ENCODE results near the gene PLA2G2C.

Gene PLA2G2C

GRCh38 chr1:20191266-20191825, 5.0 kb upstream of the PLA2G2C start:
- Histone ChIP-seq H3K4me3 (ENCODE audit: low read length) (no peak overlapping the region), H3K27me3 (ENCODE audit: control insufficient read depth, insufficient read depth, low read length) (peaks cover 83% of the 10 kb centered on the region), H3K9me3 (replicated peaks; ENCODE audit: low read length) (no peaks in the 10 kb centered on the region), H3K9ac (ENCODE audit: low read depth, low read length) (no peak overlapping the region), H3K4me1 (ENCODE audit: control insufficient read depth, insufficient read depth, low read length) (no peaks in the 10 kb centered on the region), H3K36me3 (ENCODE audit: insufficient read depth, low read length) (no peaks in the 10 kb centered on the region), H3K4me2 (ENCODE audit: low read length) (no peak overlapping the region)

- H3K36me3 ChIP-seq (ENCODE audit: insufficient read depth, low read length): no peaks in the 10 kb centered on the region
- H3K4me3 ChIP-seq (ENCODE audit: low read length): no peak overlapping the region
- H3K4me1 ChIP-seq (ENCODE audit: control insufficient read depth, insufficient read depth, low read length): no peaks in the 10 kb centered on the region
- H3K9me3 ChIP-seq (replicated peaks; ENCODE audit: low read length): no peaks in the 10 kb centered on the region
- H3K9ac ChIP-seq (ENCODE audit: low read depth, low read length): no peak overlapping the region
- H3K4me2 ChIP-seq (ENCODE audit: low read length): no peak overlapping the region
- H3K27me3 ChIP-seq (ENCODE audit: control insufficient read depth, insufficient read depth, low read length): peaks cover 89% of the 10 kb centered on the region
Observed at GRCh38 chr1:20190256-20191160, 4.2 kb upstream of the PLA2G2C start.

GRCh38 chr1:20189664-20190063, 3.3 kb upstream of the PLA2G2C start:
- H3K4me1 ChIP-seq (ENCODE audit: control insufficient read depth, insufficient read depth, low read length): no peaks in the 10 kb centered on the region
- peaks cover 95% of the 10 kb centered on the region for H3K27me3 ChIP-seq (ENCODE audit: control insufficient read depth, insufficient read depth, low read length)
- H3K4me3 ChIP-seq (ENCODE audit: low read length): no peak overlapping the region
- no peaks in the 10 kb centered on the region for H3K9me3 ChIP-seq (replicated peaks; ENCODE audit: low read length)
- no peak overlapping the region for H3K9ac ChIP-seq (ENCODE audit: low read depth, low read length)
- no peaks in the 10 kb centered on the region for H3K36me3 ChIP-seq (ENCODE audit: insufficient read depth, low read length)
- H3K4me2 ChIP-seq (ENCODE audit: low read length): no peak overlapping the region

- no peaks in the 10 kb centered on the region for H3K36me3 ChIP-seq (ENCODE audit: insufficient read depth, low read length)
- no peaks in the 10 kb centered on the region for H3K4me1 ChIP-seq (ENCODE audit: control insufficient read depth, insufficient read depth, low read length)
- H3K4me3 ChIP-seq (ENCODE audit: low read length): no peak overlapping the region
- H3K27me3 ChIP-seq (ENCODE audit: control insufficient read depth, insufficient read depth, low read length): peaks cover 95% of the 10 kb centered on the region
- H3K4me2 ChIP-seq (ENCODE audit: low read length): no peak overlapping the region
- H3K9me3 ChIP-seq (replicated peaks; ENCODE audit: low read length): no peaks in the 10 kb centered on the region
- H3K9ac ChIP-seq (ENCODE audit: low read depth, low read length): no peak overlapping the region
Observed at GRCh38 chr1:20188455-20188817, 2.1 kb upstream of the PLA2G2C start.

DNA sequence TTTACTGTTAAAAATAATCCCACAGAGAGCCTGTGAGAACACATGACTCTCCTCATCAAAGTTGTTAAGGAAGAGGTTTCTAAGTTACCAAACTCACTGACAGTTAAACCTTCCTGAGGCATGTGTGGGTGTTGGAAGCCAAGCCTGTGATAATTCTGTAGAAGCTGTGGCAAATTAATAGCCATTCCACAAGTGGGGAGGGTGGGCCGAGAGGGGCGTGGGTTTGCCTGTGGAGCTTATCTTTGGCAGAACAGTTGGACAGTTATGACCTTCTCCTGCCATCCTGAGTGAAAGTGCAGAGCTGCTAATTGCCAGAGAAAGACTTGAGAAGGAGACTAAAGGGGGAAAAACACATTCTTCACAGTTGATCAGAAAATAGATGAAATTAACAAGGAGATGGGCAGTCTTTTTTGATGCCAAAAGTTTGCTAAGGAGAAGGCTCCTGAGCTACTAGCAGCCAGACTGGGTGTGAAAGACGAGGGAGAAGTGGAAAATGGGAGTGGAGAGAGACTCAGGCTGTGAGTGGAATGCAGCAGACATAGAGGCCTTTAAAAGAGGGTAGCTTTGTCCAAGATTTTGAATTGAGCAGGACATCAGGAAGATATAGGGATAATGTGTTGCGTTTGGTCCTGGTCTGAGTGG, 1.6 kb upstream of the PLA2G2C start:
- no peaks in the 10 kb centered on the region for H3K4me1 ChIP-seq (ENCODE audit: control insufficient read depth, insufficient read depth, low read length)
- H3K9me3 ChIP-seq (replicated peaks; ENCODE audit: low read length): no peaks in the 10 kb centered on the region
- H3K9ac ChIP-seq (ENCODE audit: low read depth, low read length): no peak overlapping the region
- H3K4me3 ChIP-seq (ENCODE audit: low read length): no peak overlapping the region
- no peaks in the 10 kb centered on the region for H3K36me3 ChIP-seq (ENCODE audit: insufficient read depth, low read length)
- peaks cover 93% of the 10 kb centered on the region for H3K27me3 ChIP-seq (ENCODE audit: control insufficient read depth, insufficient read depth, low read length)
- H3K4me2 ChIP-seq (ENCODE audit: low read length): no peak overlapping the region

DNA sequence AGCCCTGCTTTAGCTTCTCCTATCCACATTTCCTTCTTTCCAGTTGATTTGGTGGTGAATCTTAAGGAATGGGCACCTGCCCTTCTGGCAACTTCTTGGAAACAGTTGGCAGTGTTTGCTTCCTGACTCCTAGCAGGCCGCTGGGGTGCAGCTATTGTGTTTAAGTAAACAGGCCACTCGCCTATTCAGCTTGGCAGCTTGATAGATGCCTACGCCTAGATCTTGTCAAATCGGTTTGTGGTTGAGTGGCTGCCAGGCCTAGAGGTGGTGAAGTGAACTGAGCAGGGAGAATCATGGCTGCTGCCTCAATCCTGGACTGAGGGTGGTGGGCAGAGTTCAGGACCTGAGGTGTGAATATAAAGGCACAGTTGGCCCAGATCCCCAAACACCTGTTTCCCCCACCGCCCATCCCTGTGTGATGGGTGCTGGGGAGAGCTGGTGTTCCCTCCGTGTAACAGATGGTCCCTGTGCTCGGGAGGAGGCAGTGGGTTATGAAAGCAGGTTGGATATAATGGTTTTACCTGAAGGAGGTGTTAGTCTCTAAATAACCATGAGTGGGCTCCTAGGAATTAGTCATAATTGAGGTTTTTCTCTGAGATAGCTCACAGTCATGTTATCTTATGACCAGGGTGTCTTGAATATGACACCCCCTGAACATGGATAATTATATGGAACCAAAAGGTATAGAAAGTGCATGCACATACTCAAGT, 940 bp upstream of the PLA2G2C start:
- peaks cover 91% of the 10 kb centered on the region for H3K27me3 ChIP-seq (ENCODE audit: control insufficient read depth, insufficient read depth, low read length)
- H3K9me3 ChIP-seq (replicated peaks; ENCODE audit: low read length): no peaks in the 10 kb centered on the region
- no peak overlapping the region for H3K4me2 ChIP-seq (ENCODE audit: low read length)
- no peaks in the 10 kb centered on the region for H3K4me1 ChIP-seq (ENCODE audit: control insufficient read depth, insufficient read depth, low read length)
- no peak overlapping the region for H3K4me3 ChIP-seq (ENCODE audit: low read length)
- no peak overlapping the region for H3K9ac ChIP-seq (ENCODE audit: low read depth, low read length)
- no peaks in the 10 kb centered on the region for H3K36me3 ChIP-seq (ENCODE audit: insufficient read depth, low read length)

- no peak overlapping the region for H3K4me2 ChIP-seq (ENCODE audit: low read length)
- no peak overlapping the region for H3K4me3 ChIP-seq (ENCODE audit: low read length)
- H3K4me1 ChIP-seq (ENCODE audit: control insufficient read depth, insufficient read depth, low read length): no peaks in the 10 kb centered on the region
- no peaks in the 10 kb centered on the region for H3K9me3 ChIP-seq (replicated peaks; ENCODE audit: low read length)
- peaks cover 83% of the 10 kb centered on the region for H3K27me3 ChIP-seq (ENCODE audit: control insufficient read depth, insufficient read depth, low read length)
- H3K9ac ChIP-seq (ENCODE audit: low read depth, low read length): no peak overlapping the region
- H3K36me3 ChIP-seq (ENCODE audit: insufficient read depth, low read length): no peaks in the 10 kb centered on the region
Observed at GRCh38 chr1:20184997-20185833, 1.1 kb downstream of the PLA2G2C start.

DNA sequence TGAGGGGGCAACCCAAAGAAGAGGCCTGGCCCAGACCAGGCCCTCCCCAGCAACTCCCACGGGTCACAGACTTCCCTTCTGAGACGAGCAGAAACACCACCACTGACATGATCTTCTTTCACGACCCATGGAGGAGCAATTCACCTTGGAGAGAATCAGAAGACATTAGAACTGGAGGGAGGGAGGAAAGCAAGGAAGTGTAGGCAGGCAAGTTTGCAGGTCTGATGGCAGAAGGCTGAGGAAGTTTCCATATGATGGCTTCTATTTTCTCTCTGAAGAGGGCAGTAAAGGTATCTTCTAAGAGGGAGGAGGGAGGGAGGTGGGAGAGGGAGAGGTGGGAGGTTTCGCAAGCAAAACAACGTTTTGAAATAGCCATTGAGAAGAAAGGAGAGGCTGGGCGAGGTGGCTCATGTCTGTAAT, 1.8 kb downstream of the PLA2G2C start:
- Histone ChIP-seq H3K9ac (ENCODE audit: low read depth, low read length) (no peak overlapping the region), H3K4me1 (ENCODE audit: control insufficient read depth, insufficient read depth, low read length) (no peaks in the 10 kb centered on the region), H3K4me2 (ENCODE audit: low read length) (no peak overlapping the region), H3K4me3 (ENCODE audit: low read length) (no peak overlapping the region), H3K36me3 (ENCODE audit: insufficient read depth, low read length) (no peaks in the 10 kb centered on the region), H3K27me3 (ENCODE audit: control insufficient read depth, insufficient read depth, low read length) (peaks cover 83% of the 10 kb centered on the region), H3K9me3 (replicated peaks; ENCODE audit: low read length) (no peaks in the 10 kb centered on the region)

- H3K27me3 ChIP-seq (ENCODE audit: control insufficient read depth, insufficient read depth, low read length): peaks cover 78% of the 10 kb centered on the region
- no peak overlapping the region for H3K4me3 ChIP-seq (ENCODE audit: low read length)
- no peaks in the 10 kb centered on the region for H3K9me3 ChIP-seq (replicated peaks; ENCODE audit: low read length)
- no peaks in the 10 kb centered on the region for H3K36me3 ChIP-seq (ENCODE audit: insufficient read depth, low read length)
- no peaks in the 10 kb centered on the region for H3K4me1 ChIP-seq (ENCODE audit: control insufficient read depth, insufficient read depth, low read length)
- no peak overlapping the region for H3K4me2 ChIP-seq (ENCODE audit: low read length)
- H3K9ac ChIP-seq (ENCODE audit: low read depth, low read length): no peak overlapping the region
Observed at GRCh38 chr1:20183616-20184271, 2.6 kb downstream of the PLA2G2C start.

DNA sequence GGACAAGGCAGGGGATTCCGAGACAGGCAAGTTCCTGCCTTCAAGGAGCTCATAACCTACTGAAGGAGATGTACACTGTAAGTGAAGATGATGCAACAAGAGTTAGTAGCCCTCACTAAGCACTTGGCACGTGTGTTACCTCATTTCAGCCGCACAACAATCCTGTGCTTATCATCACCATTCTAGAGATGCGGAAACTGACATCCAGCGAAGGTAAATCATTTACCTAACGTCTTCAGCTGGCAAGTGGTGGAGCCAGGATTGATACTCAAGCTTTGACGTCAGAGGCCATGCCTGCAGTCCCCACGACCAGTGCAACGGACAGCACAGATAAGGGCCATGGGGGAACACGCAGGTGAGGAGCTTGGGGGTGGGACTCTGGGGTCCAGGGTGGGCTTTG, 3.3 kb downstream of the PLA2G2C start:
- Histone ChIP-seq H3K27me3 (ENCODE audit: control insufficient read depth, insufficient read depth, low read length) (peaks cover 72% of the 10 kb centered on the region), H3K4me3 (ENCODE audit: low read length) (no peak overlapping the region), H3K4me2 (ENCODE audit: low read length) (no peak overlapping the region), H3K36me3 (ENCODE audit: insufficient read depth, low read length) (no peaks in the 10 kb centered on the region), H3K9me3 (replicated peaks; ENCODE audit: low read length) (no peaks in the 10 kb centered on the region), H3K4me1 (ENCODE audit: control insufficient read depth, insufficient read depth, low read length) (no peaks in the 10 kb centered on the region), H3K9ac (ENCODE audit: low read depth, low read length) (no peak overlapping the region)

Data from skeletal muscle satellite cell (primary cell).